Skin epidermis (tissue), 12 donors: Measurements from ENCODE around the gene OSBPL9.
A peak's percentile ranks its signal among the peaks of the same experiment; 100 is the strongest.

Experiments used
- H3K27ac ChIP-seq, 21 experiments: fragments of 200-600 bp; sonication (generic) in 11 of 21; one replicate each; pipeline ENCODE4 v1.5.0; 2020; ENCODE audit warnings: mild to moderate bottlenecking in 3 of 21, inconsistent platforms in 2 of 21, moderate library complexity in 2 of 21
- H3K4me3 ChIP-seq, 7 experiments: fragments of 200-600 bp; sonication (generic) in 2 of 7; one replicate each; pipeline ENCODE4 v1.5.0; 2020; ENCODE audit warnings: inconsistent platforms in 2 of 7, mild to moderate bottlenecking in 2 of 7, moderate library complexity in 1 of 7

The OSBPL9 gene

DNA sequence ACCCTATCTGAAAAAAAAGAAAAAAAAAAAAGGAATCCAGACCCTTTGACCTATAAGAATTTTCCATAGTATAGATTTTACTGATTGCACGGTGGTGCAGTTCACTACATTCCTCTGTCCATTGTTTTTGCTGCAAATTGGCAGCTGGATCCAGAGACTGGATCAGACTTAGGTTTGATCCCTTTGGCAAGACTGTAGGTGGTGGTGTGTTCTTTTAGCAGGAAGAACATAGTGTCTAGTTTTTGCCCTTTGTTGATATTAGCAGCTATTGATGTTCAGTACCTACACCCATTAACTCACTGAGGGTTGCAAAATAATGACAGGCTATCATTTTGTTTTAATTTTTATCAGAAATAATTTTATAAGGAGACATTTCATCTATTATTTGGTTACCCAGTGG, 37.1 kb downstream of the OSBPL9 start:
- H3K4me3 ChIP-seq = no peak overlapping the region
- H3K27ac ChIP-seq = no peak overlapping the region

DNA sequence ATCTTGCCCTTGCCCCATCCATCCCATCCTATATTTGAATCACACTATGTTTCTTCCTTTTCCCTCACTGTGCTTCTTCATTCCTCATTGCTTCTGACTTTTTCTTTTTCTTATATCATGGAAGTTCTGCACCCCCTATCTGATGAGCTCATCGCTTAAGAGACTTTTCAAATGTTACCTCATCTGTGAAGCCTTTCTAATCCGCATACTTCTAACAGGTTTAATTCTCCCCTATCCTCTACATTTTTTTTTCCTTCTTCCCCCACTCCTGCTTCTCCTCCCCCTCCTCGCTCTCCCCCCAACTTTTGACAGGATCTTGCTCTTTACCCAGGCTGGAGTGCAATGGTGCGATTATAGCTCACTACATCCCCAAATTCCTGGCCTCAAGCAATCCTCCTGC, 39.5 kb downstream of the OSBPL9 start:
- no peak overlapping the region for H3K4me3 ChIP-seq
- H3K27ac ChIP-seq = no peak overlapping the region

DNA sequence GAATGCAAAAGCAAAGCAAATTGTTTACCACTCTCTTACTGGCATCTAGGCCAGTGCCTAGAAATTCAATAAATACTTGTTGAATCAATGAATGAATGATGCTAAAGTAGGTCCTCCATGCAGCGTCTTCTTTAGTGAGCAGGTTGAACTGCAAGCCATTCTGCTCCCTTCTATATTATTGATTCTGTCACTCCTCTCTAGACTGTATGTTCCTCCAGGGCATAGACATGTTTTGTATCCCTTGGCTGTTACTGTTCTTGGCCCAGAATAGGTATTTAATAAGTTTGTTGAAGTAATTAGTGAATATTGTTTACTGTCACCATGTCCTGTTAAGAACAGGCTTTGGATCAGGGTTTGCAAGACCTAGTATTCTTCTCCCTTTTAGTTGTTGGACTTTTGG, 43.7 kb downstream of the OSBPL9 start:
- no peak overlapping the region for H3K4me3 ChIP-seq
- peak overlapping the region in 1 of 21 experiments; percentile 60 for H3K27ac ChIP-seq

DNA sequence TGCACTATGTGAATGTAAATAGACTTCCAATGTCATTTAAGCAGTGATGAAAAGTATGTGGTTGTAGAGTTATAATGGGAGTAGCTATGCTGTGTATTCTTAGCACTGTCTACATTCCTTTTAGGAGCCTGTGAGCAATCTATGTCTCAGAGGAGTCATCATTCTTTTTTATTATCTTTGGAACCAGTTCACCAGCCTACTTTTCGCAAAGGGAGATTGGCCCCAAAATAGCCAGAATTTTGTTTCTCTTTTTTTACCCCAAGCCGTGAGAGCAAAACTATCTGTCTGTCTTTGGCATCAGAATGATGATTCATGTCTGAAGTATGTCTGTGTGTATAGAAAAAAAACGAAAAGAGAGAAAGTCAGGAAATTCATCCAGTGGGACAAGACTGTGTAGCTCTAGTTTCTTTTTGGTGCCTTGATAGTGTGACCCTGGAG, 44.2 kb downstream of the OSBPL9 start:
- peak overlapping the region in 3 of 21 experiments; percentile 23 to 61 (median 60) for H3K27ac ChIP-seq
- no peak overlapping the region for H3K4me3 ChIP-seq

- H3K27ac ChIP-seq = no peak overlapping the region
These were observed 46.2 kb downstream of the OSBPL9 start for GRCh38 chr1:51663105-51663504.

GRCh38 chr1:51663721-51664120, 46.8 kb downstream of the OSBPL9 start:
- Histone ChIP-seq H3K27ac (no peak overlapping the region), H3K4me3 (no peak overlapping the region)

More at GRCh38 chr1:51663105-51663504, 46.2 kb downstream of the OSBPL9 start:
- H3K4me3 ChIP-seq = no peak overlapping the region

GRCh38 chr1:51664421-51665240, 47.7 kb downstream of the OSBPL9 start:
- Histone ChIP-seq H3K4me3 (no peak overlapping the region), H3K27ac (no peak overlapping the region)

- H3K4me3 ChIP-seq = no peak overlapping the region
- peak overlapping the region in 1 of 21 experiments; percentile 11 for H3K27ac ChIP-seq
These were observed 49.6 kb downstream of the OSBPL9 start for GRCh38 chr1:51666478-51666877.

GRCh38 chr1:51667561-51667960, 50.7 kb downstream of the OSBPL9 start:
- Histone ChIP-seq H3K27ac (no peak overlapping the region), H3K4me3 (no peak overlapping the region)

DNA sequence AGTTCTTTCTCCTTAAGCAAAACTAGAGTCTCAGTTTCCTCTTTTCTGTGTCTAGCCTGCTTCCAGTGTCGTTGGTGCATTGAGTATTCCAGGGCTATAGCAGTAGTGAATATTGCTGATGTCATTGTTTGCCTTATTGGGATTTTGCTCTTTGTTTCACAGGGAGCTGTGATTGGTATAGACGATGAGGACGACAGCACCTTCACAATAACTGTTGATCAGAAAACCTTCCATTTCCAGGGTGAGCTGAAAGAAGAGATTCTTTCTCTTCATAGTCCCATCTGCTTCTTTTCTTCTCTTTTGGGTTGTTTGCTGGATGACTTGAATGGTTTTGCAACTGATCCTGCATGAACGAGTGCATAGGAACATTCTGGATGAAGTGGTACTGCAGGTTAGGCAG, 52.4 kb downstream of the OSBPL9 start:
- H3K4me3 ChIP-seq = no peak overlapping the region
- H3K27ac ChIP-seq = no peak overlapping the region

- Histone ChIP-seq H3K4me3 (no peak overlapping the region), H3K27ac (no peak overlapping the region)
These were observed 52.9 kb downstream of the OSBPL9 start for GRCh38 chr1:51669816-51670215.

DNA sequence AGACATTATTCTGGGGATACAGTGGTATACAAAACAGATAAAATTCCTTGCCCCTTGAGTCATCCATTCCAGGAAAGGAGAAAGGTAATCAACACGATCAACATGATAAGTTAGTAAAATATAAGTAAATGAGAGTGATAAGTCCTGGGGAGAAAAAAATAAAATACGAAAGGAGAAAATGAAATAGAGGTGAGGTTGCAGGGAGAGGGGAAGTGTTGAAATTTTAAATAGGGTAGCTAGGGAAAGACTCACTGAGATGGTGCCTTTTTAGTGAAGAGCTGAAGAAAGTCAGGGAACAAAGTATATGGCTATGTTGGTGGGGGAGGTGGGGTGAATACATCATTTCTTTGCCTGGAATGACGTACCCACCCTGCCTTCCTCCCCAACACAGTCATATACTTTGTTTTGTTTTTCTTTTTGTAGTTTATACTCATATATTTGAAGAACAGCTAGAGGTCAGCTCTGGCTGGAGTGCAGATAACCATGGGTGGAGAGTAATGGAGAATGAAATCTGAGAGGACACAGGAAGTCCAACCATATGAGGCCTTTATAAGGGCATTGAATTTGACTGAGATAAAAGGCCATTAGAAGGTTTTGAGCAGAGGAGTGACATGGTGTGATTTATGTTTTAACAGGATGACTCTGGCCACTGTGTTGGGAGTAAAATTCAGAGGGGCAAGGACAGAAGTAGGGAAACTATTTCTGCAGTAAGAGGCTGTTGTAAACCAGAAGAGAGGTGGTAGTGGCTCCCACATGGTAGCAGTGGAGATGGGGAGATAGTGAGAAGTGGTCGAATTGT, 54.8 kb downstream of the OSBPL9 start:
- Histone ChIP-seq H3K4me3 (no peak overlapping the region), H3K27ac (no peak overlapping the region)

DNA sequence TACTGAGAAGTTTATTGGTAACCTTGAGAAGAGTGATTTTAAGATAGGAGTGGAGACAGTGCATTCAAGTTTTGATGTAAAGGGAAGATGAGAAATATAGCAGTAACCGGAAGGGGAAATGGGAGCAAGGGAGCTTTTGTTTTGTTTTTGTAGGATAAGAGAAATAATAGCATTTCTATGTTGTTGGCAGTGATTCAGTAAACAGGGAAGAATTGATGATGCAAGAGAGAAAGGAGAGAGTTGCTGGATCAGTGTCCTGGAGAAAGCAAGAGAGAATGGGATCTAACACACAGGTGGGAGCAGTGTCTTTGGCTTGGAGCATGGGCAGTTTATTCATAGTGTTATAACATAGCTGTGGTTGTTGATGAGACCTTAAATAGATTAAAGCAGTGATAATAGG, 56.4 kb downstream of the OSBPL9 start:
- no peak overlapping the region for H3K27ac ChIP-seq
- no peak overlapping the region for H3K4me3 ChIP-seq

DNA sequence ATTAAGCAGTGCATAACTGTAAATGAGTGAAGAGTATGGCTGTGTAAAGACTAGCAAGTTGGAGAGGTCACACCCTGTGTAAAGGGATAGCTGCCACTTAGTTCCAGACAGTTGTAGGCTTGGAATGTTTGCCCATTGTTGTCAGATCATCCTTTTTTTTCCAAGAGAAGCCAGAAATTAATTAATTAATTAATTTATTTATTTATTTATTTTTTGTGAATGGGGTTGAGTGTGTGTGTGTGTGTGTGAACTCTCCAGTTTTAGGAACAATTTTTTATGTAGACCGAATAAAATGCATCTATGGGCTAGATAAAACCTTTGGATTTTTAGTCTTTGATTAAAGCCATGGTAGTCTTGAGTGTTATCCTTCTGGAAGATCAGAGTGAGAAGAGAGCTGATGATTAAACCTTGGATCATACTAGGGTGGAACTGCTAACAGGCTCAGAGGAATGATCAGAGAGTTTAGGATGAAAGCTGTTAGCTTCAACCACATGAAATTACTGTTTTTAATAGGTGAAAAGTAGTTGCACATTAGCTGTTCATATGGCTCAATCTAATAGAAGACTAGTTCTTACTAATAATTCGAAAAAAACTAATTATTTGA, 58.4 kb downstream of the OSBPL9 start:
- Histone ChIP-seq H3K4me3 (no peak overlapping the region), H3K27ac (no peak overlapping the region)

DNA sequence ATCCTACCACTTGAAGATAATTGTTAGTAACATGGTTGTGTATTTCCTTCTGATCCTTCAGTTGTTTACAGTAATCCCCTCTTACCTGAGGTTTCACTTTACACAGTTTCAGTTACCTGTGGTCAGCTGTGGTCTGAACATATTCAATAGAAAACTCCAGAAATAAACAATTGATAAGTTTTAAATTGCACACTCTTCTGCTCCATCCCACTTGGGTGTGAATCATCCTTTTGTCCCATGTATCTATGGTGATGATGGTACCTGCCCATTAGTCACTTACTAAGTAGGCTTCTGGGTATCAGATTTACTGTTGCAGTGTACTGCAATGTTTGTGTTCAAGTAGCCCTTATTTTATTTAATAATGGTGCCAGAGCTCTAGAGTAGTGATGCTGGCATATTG, 62.5 kb downstream of the OSBPL9 start:
- no peak overlapping the region for H3K4me3 ChIP-seq
- no peak overlapping the region for H3K27ac ChIP-seq

- H3K4me3 ChIP-seq = no peak overlapping the region
- H3K27ac ChIP-seq = no peak overlapping the region
These were observed 67.9 kb downstream of the OSBPL9 start for GRCh38 chr1:51684776-51685175.

- H3K4me3 ChIP-seq = no peak overlapping the region
- H3K27ac ChIP-seq = no peak overlapping the region
These were observed 69.6 kb downstream of the OSBPL9 start for GRCh38 chr1:51686450-51686849.

DNA sequence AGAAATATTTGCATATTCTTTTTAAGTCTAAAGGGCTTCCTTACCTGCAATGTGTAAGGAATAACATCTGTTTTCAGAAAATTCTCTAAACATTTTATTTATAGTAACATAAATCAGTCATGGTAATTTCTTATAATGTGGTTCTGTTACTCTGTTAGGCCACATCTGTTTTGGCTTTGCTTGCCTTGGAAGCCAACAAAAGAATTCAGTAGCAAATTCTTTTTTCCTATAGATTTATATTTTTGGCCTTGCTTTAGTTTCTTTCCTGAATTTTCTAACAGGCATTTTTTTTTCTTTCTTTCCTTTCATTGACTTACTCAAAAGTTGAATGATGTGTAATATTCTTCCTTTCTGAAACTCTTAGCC, 72.2 kb downstream of the OSBPL9 start:
- no peak overlapping the region for H3K4me3 ChIP-seq
- peak overlapping the region in 1 of 21 experiments; percentile 16 for H3K27ac ChIP-seq

- H3K27ac ChIP-seq = peak overlapping the region in 2 of 21 experiments; percentile 17 to 30
- no peak overlapping the region for H3K4me3 ChIP-seq
These were observed 72.8 kb downstream of the OSBPL9 start for GRCh38 chr1:51689643-51690042.

GRCh38 chr1:51690285-51690961, 73.5 kb downstream of the OSBPL9 start:
- H3K27ac ChIP-seq = peak overlapping the region in 3 of 21 experiments; percentile 6 to 30 (median 17)
- H3K4me3 ChIP-seq = no peak overlapping the region
